Thoracic aorta (tissue), 2 donors: ENCODE data around the gene INSR. TPM values are rescaled to one million over a fixed set of nuclear protein-coding genes. Genes with fewer than 3 reads are reported as not detected.

Experiments used
- ATAC-seq: fragments of 150-250 bp; one replicate; pipeline ENCODE4 v1.8.0; 2017; ENCODE audit warnings: low read depth; ENCODE audit not compliant: insufficient number of reproducible peaks, low FRiP score
- DNase-seq: peaks from one replicate; pipeline ENCODE4 v3.0.0-alpha.2; 2020; ENCODE audit warnings: low spot score
- H3K27ac ChIP-seq, 2 donors: fragments of 200-600 bp; sonication (generic); 1 replicate in 1 of 2; 2 replicates in 1 of 2; pipeline ENCODE4 v1.5.1; 2016; ENCODE audit warnings: mild to moderate bottlenecking in 2 of 2, moderate library complexity in 2 of 2
- H3K27me3 ChIP-seq: fragments of 200-600 bp; sonication (generic); replicated peaks from 2 replicates; pipeline ENCODE4 v1.6.0; 2016; ENCODE audit warnings: mild to moderate bottlenecking; ENCODE audit not compliant: insufficient read depth
- H3K36me3 ChIP-seq: fragments of 200-600 bp; sonication (generic); one replicate; pipeline ENCODE4 v1.5.1; 2016
- H3K4me1 ChIP-seq, 2 donors: fragments of 200-600 bp; sonication (generic); 1 replicate in 1 of 2; 2 replicates in 1 of 2; pipeline versions ENCODE4 v1.5.1 to v1.6.0; 2016; ENCODE audit warnings: low read depth in 2 of 2, mild to moderate bottlenecking in 1 of 2; ENCODE audit not compliant: control insufficient read depth in 1 of 2
- H3K4me3 ChIP-seq: fragments of 200-600 bp; sonication (generic); 2 replicates; pipeline ENCODE4 v1.5.1; 2016; ENCODE audit warnings: mild to moderate bottlenecking
- H3K9me3 ChIP-seq: fragments of 200-600 bp; sonication (generic); 2 replicates; pipeline ENCODE4 v1.5.1; 2016
- total RNA-seq, 2 donors: library from RNA; depleted of rRNA; stranded (reverse); fragments of >200 nt; gene quantifications; one replicate each; pipeline versions ENCODE4 v1.1.0 to v1.2.3, GENCODE V29; 2016
- TF ChIP-seq, protein P1 (sequence below): fragments of 200-600 bp; sonication (generic); IDR thresholded peaks from one replicate; pipeline ENCODE4 v1.5.1; 2019; ENCODE audit warnings: antibody characterized with exemption

The INSR gene
- total RNA-seq, 2 donors from 2014 or later, result 102 to 116 TPM

DNA sequence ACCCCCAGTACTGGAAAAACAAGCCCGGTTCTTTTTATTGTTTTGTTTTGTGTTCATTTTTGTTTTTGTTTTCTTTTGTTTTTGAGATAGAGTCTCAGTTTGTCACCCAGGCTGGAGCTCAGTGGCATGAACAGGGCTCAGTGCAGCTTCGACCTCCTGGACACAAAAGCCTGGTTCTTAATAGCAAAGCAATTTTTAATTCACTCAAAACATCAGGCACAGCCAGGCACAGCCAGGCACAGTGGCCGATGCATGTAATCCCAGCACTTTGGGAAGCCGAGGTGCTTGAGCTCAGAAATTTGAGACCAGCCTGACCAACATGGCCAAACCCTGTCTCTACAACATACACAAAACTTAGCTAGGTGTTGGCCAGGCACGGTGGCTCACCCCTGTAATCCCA lies 30.7 kb downstream of the INSR start:
- H3K9me3 ChIP-seq, result no peaks in the 10 kb centered on the region
- H3K27me3 ChIP-seq, result no peaks in the 10 kb centered on the region
- H3K4me3 ChIP-seq, result no peak overlapping the region
- ATAC-seq (no peak), DNase-seq (no peak)
- H3K36me3 ChIP-seq, result peaks cover 14% of the 10 kb centered on the region
- peaks cover 6 to 67% of the 10 kb centered on the region in 2 donors for H3K4me1 ChIP-seq
- H3K27ac ChIP-seq, result no peak overlapping the region
- TF ChIP-seq, protein P1, sequence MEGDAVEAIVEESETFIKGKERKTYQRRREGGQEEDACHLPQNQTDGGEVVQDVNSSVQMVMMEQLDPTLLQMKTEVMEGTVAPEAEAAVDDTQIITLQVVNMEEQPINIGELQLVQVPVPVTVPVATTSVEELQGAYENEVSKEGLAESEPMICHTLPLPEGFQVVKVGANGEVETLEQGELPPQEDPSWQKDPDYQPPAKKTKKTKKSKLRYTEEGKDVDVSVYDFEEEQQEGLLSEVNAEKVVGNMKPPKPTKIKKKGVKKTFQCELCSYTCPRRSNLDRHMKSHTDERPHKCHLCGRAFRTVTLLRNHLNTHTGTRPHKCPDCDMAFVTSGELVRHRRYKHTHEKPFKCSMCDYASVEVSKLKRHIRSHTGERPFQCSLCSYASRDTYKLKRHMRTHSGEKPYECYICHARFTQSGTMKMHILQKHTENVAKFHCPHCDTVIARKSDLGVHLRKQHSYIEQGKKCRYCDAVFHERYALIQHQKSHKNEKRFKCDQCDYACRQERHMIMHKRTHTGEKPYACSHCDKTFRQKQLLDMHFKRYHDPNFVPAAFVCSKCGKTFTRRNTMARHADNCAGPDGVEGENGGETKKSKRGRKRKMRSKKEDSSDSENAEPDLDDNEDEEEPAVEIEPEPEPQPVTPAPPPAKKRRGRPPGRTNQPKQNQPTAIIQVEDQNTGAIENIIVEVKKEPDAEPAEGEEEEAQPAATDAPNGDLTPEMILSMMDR, result no peak

DNA sequence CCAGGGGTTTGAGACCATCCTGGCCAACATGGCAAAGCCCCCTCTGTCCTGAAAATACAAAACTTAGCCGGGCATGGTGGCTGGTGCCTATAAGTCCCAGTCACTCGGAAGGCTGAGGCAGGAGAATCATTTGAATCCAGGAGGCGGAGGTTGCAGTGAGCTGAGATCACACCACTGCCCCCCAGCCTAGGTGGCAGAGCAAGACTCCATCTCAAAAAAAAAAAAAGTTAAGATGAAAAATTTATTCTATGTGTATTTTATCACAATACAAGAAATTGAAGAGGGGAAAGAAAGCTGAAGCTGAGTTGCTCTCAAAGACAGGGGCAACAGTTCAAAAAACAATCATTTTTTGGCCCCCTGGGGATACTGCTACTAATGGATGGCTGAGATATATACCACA lies 31.1 kb downstream of the INSR start:
- Histone ChIP-seq H3K4me1 (peaks cover 11 to 72% of the 10 kb centered on the region in 2 donors), H3K27ac (no peak overlapping the region)

DNA sequence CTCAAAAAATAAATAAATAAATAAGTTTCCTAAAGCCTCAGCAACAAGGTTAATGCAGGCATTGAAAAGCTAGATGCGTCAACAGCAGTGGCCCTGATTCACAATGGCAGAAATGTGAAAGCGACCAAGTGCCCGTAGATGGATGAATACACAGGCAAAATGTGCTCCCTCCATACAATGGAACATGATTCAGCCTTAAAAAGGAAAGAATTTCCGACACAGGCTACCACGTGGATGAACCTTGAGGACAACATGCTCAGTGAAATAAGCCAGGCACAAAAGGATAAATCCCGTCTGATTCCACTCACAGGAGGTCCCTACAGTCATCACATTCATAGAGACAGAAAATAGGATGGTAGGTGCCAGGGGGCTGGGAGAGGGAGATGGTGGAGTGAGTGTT lies 31.7 kb downstream of the INSR start:
- no peak overlapping the region for H3K4me3 ChIP-seq
- H3K9me3 ChIP-seq, result no peaks in the 10 kb centered on the region
- peaks cover 16 to 78% of the 10 kb centered on the region in 2 donors for H3K4me1 ChIP-seq
- no peak for DNase-seq
- no peaks in the 10 kb centered on the region for H3K27me3 ChIP-seq
- H3K27ac ChIP-seq, result no peak overlapping the region
- ATAC-seq, result no peak
- peaks cover 11% of the 10 kb centered on the region for H3K36me3 ChIP-seq
- TF ChIP-seq, protein P1, result no peak

More for the DNA sequence above, 31.1 kb downstream of the INSR start:
- TF ChIP-seq, protein P1, result no peak
- no peak for DNase-seq
- Histone ChIP-seq H3K9me3 (no peaks in the 10 kb centered on the region), H3K27me3 (no peaks in the 10 kb centered on the region), H3K36me3 (peaks cover 14% of the 10 kb centered on the region), H3K4me3 (no peak overlapping the region)
- ATAC-seq, result no peak

DNA sequence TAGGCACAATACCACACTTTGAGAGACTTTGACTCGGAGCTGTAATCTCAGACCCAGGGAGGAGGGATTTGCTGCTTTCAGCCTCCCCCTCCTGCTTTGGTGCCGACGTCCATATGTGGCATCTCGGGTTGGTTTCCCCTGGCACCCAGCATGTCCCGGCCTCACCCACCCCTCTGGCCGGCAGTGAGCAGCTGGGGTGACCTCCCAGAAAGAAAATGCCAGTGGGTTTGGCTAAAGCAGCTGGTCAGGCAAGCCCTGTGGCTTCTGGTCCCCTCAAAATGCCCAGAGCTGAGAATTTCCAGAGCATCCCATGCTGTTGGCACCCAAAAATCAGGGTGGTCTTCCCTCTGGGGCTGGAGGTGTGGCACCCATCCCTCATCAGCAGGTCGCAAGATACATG lies 34.1 kb downstream of the INSR start:
- Histone ChIP-seq H3K27ac (no peak overlapping the region), H3K9me3 (no peaks in the 10 kb centered on the region), H3K4me3 (no peak overlapping the region), H3K27me3 (no peaks in the 10 kb centered on the region), H3K36me3 (no peaks in the 10 kb centered on the region), H3K4me1 (peaks cover 14 to 76% of the 10 kb centered on the region in 2 donors)
- TF ChIP-seq, protein P1, result no peak
- DNase-seq (no peak), ATAC-seq (no peak)

DNA sequence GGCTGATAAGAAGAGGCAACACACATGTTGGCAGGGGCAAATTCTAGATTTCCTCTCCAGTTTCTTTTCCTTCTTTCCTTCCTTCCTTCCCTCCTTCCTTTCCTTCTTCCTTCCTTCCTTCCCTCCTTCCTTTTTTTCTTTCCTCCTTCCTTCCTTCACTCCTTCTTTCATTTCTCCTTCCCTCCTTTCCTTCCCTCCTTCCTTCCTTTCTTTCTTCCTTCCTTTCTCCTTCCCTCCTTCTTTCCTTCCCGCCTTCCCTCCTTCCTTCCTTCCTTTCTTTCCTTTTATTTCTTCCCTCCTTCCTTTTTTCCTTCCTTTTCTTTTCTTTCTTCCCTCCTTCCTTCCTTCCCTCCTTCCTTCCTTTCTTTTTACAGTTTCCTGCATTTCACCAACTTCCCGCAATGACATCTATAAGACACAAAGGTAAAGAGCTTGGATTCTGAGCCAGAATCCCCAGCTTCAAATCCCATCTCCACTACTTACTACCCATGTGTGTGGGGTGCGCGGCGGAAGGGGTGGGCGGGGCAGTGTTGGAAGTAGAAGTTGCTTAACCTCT lies 35.3 kb downstream of the INSR start:
- no peak for ATAC-seq
- TF ChIP-seq, protein P1, result no peak
- Histone ChIP-seq H3K9me3 (no peaks in the 10 kb centered on the region), H3K27me3 (no peaks in the 10 kb centered on the region), H3K27ac (peak overlapping the region in 1 of 2 donors; percentile 45), H3K4me3 (no peak overlapping the region), H3K4me1 (peaks cover 14 to 74% of the 10 kb centered on the region in 2 donors), H3K36me3 (no peaks in the 10 kb centered on the region)
- DNase-seq, result no peak
